ENCODE data around the gene NPEPL1. TPM values are rescaled to one million over a fixed set of nuclear protein-coding genes. Genes with fewer than 3 reads are reported as not detected.

The NPEPL1 gene
- polyA plus RNA-seq, 3 donors = 25.9 to 48.6 (median 33.4) TPM

GRCh38 chr20:58762120-58762519 lies 69.5 kb downstream of the NPEPL1 start:
- H3K27ac ChIP-seq (ENCODE audit: low read depth, low read length) = no peak overlapping the region
- WGBS, 3 donors = 61 to 85% (median 82%) methylated on average over 4 of the region's 4 CpGs

- WGBS, 3 donors = 82 to 89% (median 88%) methylated on average over 7 of the region's 7 CpGs
- H3K27ac ChIP-seq (ENCODE audit: low read depth, low read length) = no peak overlapping the region
These were observed 70.5 kb downstream of the NPEPL1 start for GRCh38 chr20:58763076-58763475.

Other genes with a start within 250 kb of the NPEPL1 start
- under 1 TPM; 0.22 to 0.39 (median 0.30) TPM for gene APCDD1L, start 177.4 kb upstream of the NPEPL1 start, polyA plus RNA-seq
- gene STX16, start 41.5 kb upstream of the NPEPL1 start, polyA plus RNA-seq = 10 to 100 TPM; 21.7 to 36.9 (median 35.9) TPM
- under 1 TPM; 0.12 to 0.60 (median 0.34) TPM for gene GNAS-AS1, start 158.1 kb downstream of the NPEPL1 start, polyA plus RNA-seq
- 100 to 1,000 TPM; 496 to 977 (median 949) TPM for gene GNAS, start 159.9 kb downstream of the NPEPL1 start, polyA plus RNA-seq

Measured in adipose tissue (tissue), 3 donors.